H1 (cell line): ENCODE measurements around the gene MRPS17.

ENCODE experiments used
- CTCF ChIP-seq, 3 experiments: IDR thresholded peaks; 1 replicate in 2 of 3; 2 replicates in 1 of 3; pipeline versions ENCODE4 v1.5.1 to v1.6.1; 2011; ENCODE audit warnings: low read length in 3 of 3, mild to moderate bottlenecking in 3 of 3, inconsistent platforms in 2 of 3, low read depth in 1 of 3, moderate library complexity in 1 of 3; ENCODE audit not compliant: insufficient read depth in 1 of 3; ENCODE audit errors: control extremely low read depth in 1 of 3
- EP300 ChIP-seq, 2 experiments: IDR thresholded peaks; 1 replicate in 1 of 2; 2 replicates in 1 of 2; pipeline ENCODE4 v1.6.1; 2011 to 2012; ENCODE audit warnings: low read depth in 2 of 2, low read length in 2 of 2, mild to moderate bottlenecking in 2 of 2, borderline replicate concordance in 1 of 2, inconsistent platforms in 1 of 2, moderate library complexity in 1 of 2
- EZH2 ChIP-seq: fragments of 200-600 bp; sonication (generic); IDR thresholded peaks from 2 replicates; pipeline ENCODE4 v1.7.1; 2012; ENCODE audit warnings: low read depth, mild to moderate bottlenecking, moderate library complexity, low read length, inconsistent platforms; ENCODE audit not compliant: severe bottlenecking
- JUND ChIP-seq: IDR thresholded peaks from 2 replicates; pipeline ENCODE4 v1.6.1; 2011; ENCODE audit warnings: mild to moderate bottlenecking, improper control_type of control experiment, low read length
- KDM5A ChIP-seq: fragments of 200-600 bp; IDR thresholded peaks from 2 replicates; pipeline ENCODE4 v1.7.1; 2012; ENCODE audit warnings: mild to moderate bottlenecking, low read length, inconsistent platforms, mixed read lengths
- POLR2A ChIP-seq, 2 experiments: IDR thresholded peaks; 1 replicate in 1 of 2; 2 replicates in 1 of 2; pipeline ENCODE4 v1.6.1; 2011; ENCODE audit warnings: low read depth in 2 of 2, low read length in 2 of 2, mild to moderate bottlenecking in 2 of 2; ENCODE audit errors: control extremely low read depth in 1 of 2
- POLR2AphosphoS5 ChIP-seq: IDR thresholded peaks from 2 replicates; pipeline ENCODE4 v1.6.1; 2011; ENCODE audit warnings: low read depth, low read length
- RAD21 ChIP-seq, 2 experiments: IDR thresholded peaks in 1 of 2; conservative IDR thresholded peaks in 1 of 2; 2 replicates each; pipeline ENCODE4 v1.6.1; 2011; ENCODE audit warnings: low read depth in 2 of 2, low read length in 2 of 2, improper control_type of control experiment in 1 of 2, inconsistent platforms in 1 of 2, mild to moderate bottlenecking in 1 of 2, moderate library complexity in 1 of 2
- RFX5 ChIP-seq: IDR thresholded peaks from 2 replicates; pipeline ENCODE4 v1.6.1; 2011; ENCODE audit warnings: low read depth, low read length, improper control_type of control experiment, borderline replicate concordance
- RNF2 ChIP-seq: fragments of 200-900, 300-1000 bp; sonication (generic); IDR thresholded peaks from 2 replicates; pipeline ENCODE4 v1.7.1; 2016; ENCODE audit warnings: borderline replicate concordance, low read depth, mild to moderate bottlenecking, antibody characterized with exemption, low read length; ENCODE audit not compliant: poor library complexity, severe bottlenecking; ENCODE audit errors: missing control alignments
- RXRA ChIP-seq: IDR thresholded peaks from 2 replicates; pipeline ENCODE4 v1.6.1; 2011; ENCODE audit warnings: low read depth, mild to moderate bottlenecking, low read length, moderate library complexity; ENCODE audit not compliant: insufficient read depth
- ZNF274 ChIP-seq: IDR thresholded peaks from 2 replicates; pipeline ENCODE4 v1.7.0; 2012; ENCODE audit warnings: low read length, borderline replicate concordance; ENCODE audit errors: extremely low read depth

- no peak for TF ChIP-seq POLR2AphosphoS5
- peak in 1 of 2 experiments; percentile 18; a peak in 1 of 3 replicates for TF ChIP-seq POLR2A (IDR thresholded peaks at IDR 0.05; ENCODE audit: control extremely low read depth in 1 of 2, low read depth in 2 of 2, low read length in 2 of 2)
- no peak for TF ChIP-seq CTCF (IDR thresholded peaks at IDR 0.05; ENCODE audit: control extremely low read depth in 1 of 3, insufficient read depth in 1 of 3, low read depth in 1 of 3, low read length in 3 of 3)
- TF ChIP-seq ZNF274, result no peak
- no peak for TF ChIP-seq EZH2
- TF ChIP-seq EP300 (IDR thresholded peaks at IDR 0.05; ENCODE audit: borderline replicate concordance in 1 of 2, low read depth in 2 of 2, low read length in 2 of 2), result no peak
- TF ChIP-seq RNF2, result no peak
- TF ChIP-seq RAD21 (IDR thresholded peaks at IDR 0.05 in 1 of 2, conservative IDR thresholded peaks at IDR 0.05 in 1 of 2; ENCODE audit: low read depth in 2 of 2, low read length in 2 of 2), result no peak
- no peak for TF ChIP-seq JUND
- TF ChIP-seq RXRA, result no peak
- no peak for TF ChIP-seq KDM5A
- TF ChIP-seq RFX5, result no peak
Measured at GRCh38 chr7:55965100-55965470, 13.4 kb downstream of the MRPS17 start.
